Heart left ventricle (tissue), 13 donors: ENCODE measurements around the gene DKKL1.

Source experiments
- CTCF ChIP-seq, 12 donors: fragments of 200-600 bp; sonication (generic) in 4 of 12; IDR thresholded peaks; one replicate each; pipeline versions ENCODE4 v1.5.0 to v1.8.0; 2018 to 2022; ENCODE audit warnings: antibody characterized with exemption in 12 of 12, mild to moderate bottlenecking in 5 of 12
- POLR2A ChIP-seq, 2 donors: fragments of 450-650 bp; IDR thresholded peaks; one replicate each; pipeline ENCODE4 v1.6.1; 2017; ENCODE audit warnings: antibody characterized with exemption in 2 of 2, mild to moderate bottlenecking in 2 of 2, moderate library complexity in 2 of 2
- donor health status: ischemic (EF 13 %, LVEDD 7.1; RV severe dilation, severe dysfunction).
- donor health status: DM: no; HTN: yes; CAD: no.
- donor health status: DM: no; HTN: no; CAD: no.
- donor health status: ischemic (EF 25% LVEDD 6.9; RV normal size, moderate dysfunction).
- donor health status: ischemic (EF 25% LVEDD 5.7; RV mildly dilated, moderate dysfunction).
- donor health status: ischemic (EF 35%, LVEDD 5.7; RV mildly dilated, moderate dysfunction).
- donor health status: nonischemic (EF 11% LVEDD 7.7; RV severe dilation, severe dysfunction).
- donor health status: DM: yes; HTN: yes; CAD: no.
- donor health status: PGD.
- donor health status: ischemic (EF 29% LVEDD 5.4; RV normal size, mild dysfunction).
- donor health status: nonischemic (EF 23%, LVEDD 6.1; RV moderate dilation, normal function).

GRCh38 chr19:49417088-49417487 is 53.4 kb downstream of the DKKL1 start:
- TF ChIP-seq CTCF (IDR thresholded peaks at IDR 0.05) (no peak), POLR2A (IDR thresholded peaks at IDR 0.05) (no peak)
